A673 (cell line): ENCODE data around the gene AK5.

Source experiments
- EZH2 ChIP-seq: fragments of 200-600 bp; sonication (generic); IDR thresholded peaks from 2 replicates; pipeline ENCODE4 v1.6.1; 2017; ENCODE audit warnings: borderline replicate concordance, low read depth, mild to moderate bottlenecking, mixed read lengths, antibody characterized with exemption, low read length; ENCODE audit not compliant: poor library complexity, severe bottlenecking
- TF ChIP-seq, protein P1 (sequence below): fragments of 300-800, 200-600 bp; sonication (generic); conservative IDR thresholded peaks from 2 replicates; pipeline ENCODE4 v1.5.1; 2017; ENCODE audit warnings: low read depth, mild to moderate bottlenecking, antibody characterized with exemption, low read length, moderate library complexity, mixed read lengths

- TF ChIP-seq, protein P1, sequence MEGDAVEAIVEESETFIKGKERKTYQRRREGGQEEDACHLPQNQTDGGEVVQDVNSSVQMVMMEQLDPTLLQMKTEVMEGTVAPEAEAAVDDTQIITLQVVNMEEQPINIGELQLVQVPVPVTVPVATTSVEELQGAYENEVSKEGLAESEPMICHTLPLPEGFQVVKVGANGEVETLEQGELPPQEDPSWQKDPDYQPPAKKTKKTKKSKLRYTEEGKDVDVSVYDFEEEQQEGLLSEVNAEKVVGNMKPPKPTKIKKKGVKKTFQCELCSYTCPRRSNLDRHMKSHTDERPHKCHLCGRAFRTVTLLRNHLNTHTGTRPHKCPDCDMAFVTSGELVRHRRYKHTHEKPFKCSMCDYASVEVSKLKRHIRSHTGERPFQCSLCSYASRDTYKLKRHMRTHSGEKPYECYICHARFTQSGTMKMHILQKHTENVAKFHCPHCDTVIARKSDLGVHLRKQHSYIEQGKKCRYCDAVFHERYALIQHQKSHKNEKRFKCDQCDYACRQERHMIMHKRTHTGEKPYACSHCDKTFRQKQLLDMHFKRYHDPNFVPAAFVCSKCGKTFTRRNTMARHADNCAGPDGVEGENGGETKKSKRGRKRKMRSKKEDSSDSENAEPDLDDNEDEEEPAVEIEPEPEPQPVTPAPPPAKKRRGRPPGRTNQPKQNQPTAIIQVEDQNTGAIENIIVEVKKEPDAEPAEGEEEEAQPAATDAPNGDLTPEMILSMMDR: no peak
- TF ChIP-seq EZH2: no peak
These were observed 34.2 kb downstream of the AK5 start for GRCh38 chr1:77316006-77316405.
